K562 (cell line): Measurements from ENCODE around the gene TRIM24.

Source experiments
- POLR2G ChIP-seq: fragments of 200-400 bp; formaldehyde crosslinking; IDR thresholded peaks from 2 replicates; pipeline ENCODE4 v1.6.1; 2017; ENCODE audit warnings: low read depth, mild to moderate bottlenecking, antibody characterized with exemption, low read length, moderate library complexity
- RUNX1 ChIP-seq: sonication (generic); IDR thresholded peaks from 2 replicates; pipeline ENCODE4 v1.6.1; 2016; ENCODE audit warnings: antibody characterized with exemption, low read depth
- ZKSCAN1 ChIP-seq: fragments of 150-350 bp; IDR thresholded peaks from 2 replicates; pipeline ENCODE4 v1.6.1; 2016; ENCODE audit warnings: low read depth, low read length
- ZNF766 ChIP-seq: fragments of 200-800 bp; sonication (Bioruptor generic); conservative IDR thresholded peaks from 2 replicates; pipeline ENCODE4 v1.6.1; 2016; ENCODE audit warnings: missing genetic modification characterization, missing compliant biosample characterization

DNA sequence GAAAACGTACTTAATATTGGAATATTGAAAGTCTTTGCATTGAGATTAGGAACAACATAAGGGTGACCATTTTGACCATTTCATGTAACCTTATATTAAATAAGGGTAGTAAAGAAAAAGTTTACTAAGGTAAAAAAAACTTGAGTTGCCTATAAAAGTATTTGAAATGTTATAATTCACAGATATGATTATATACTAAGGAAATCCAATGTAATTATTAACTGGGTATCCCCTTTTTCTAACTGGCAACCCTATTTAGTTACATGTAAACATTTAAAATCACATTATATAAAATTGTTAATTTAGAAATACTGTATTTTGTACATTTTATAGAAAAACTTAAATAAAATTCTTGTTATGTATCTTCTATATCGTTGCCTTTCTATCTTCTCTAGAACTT lies 64.2 kb downstream of the TRIM24 start:
- no peak for TF ChIP-seq ZNF766 (CRISPR knock-in tag)
- no peak for TF ChIP-seq ZKSCAN1
- TF ChIP-seq POLR2G: no peak
- no peak for TF ChIP-seq RUNX1
